Ovary (tissue), 9 donors: Measurements from ENCODE around the gene VMP1. TPM values are rescaled to one million over a fixed set of nuclear protein-coding genes. Genes with fewer than 3 reads are reported as not detected.

ENCODE experiments used
- DNase-seq, 5 donors: peaks; one replicate each; pipeline ENCODE4 v3.0.0-alpha.2; 2019 to 2020
- H3K27ac ChIP-seq, 2 donors: fragments of 200-600 bp; one replicate each; pipeline versions ENCODE4 v1.5.1 to v1.8.0; 2019 to 2022
- H3K27me3 ChIP-seq: fragments of 200-600 bp; one replicate; pipeline ENCODE4 v1.8.0; 2022
- H3K36me3 ChIP-seq: fragments of 200-600 bp; sonication (generic); one replicate; pipeline ENCODE4 v1.5.1; 2019
- H3K4me1 ChIP-seq: one replicate; pipeline ENCODE4 v1.8.1; 2013; ENCODE audit warnings: mild to moderate bottlenecking, moderate library complexity; ENCODE audit not compliant: insufficient read depth
- H3K4me3 ChIP-seq: fragments of 200-600 bp; sonication (generic); one replicate; pipeline ENCODE4 v1.5.1; 2017
- H3K9me3 ChIP-seq, 2 donors: fragments of 200-600 bp in 1 of 2; sonication (generic) in 1 of 2; one replicate each; pipeline versions ENCODE4 v1.5.1 to v1.8.1; 2013 to 2019; ENCODE audit warnings: mild to moderate bottlenecking in 1 of 2, moderate library complexity in 1 of 2
- CTCF ChIP-seq, 3 donors: fragments of 450-650 bp in 2 of 3; fragments of 200-600 bp in 1 of 3; IDR thresholded peaks; one replicate each; pipeline versions ENCODE4 v1.5.1 to v1.8.0; 2016 to 2022; ENCODE audit warnings: antibody characterized with exemption in 3 of 3, mild to moderate bottlenecking in 1 of 3
- EP300 ChIP-seq: sonication (generic); formaldehyde crosslinking; IDR thresholded peaks from one replicate; pipeline ENCODE4 v1.6.1; 2017; ENCODE audit warnings: antibody characterized with exemption
- POLR2A ChIP-seq: fragments of 450-650 bp; IDR thresholded peaks from one replicate; pipeline ENCODE4 v1.6.1; 2017; ENCODE audit warnings: antibody characterized with exemption, mild to moderate bottlenecking, moderate library complexity
- WGBS, 3 donors: extraction: QIAGEN DNeasy Blood & Tissue Kit in 1 of 3; methylation state at CpG; one replicate each; pipeline versions ENCODE4 v1.1.5 to v1.1.7; 2013 to 2017; 5-methylcytosine and 5-hydroxymethylcytosine counted together
- intact Hi-C, 4 donors: fragments of 100-400 bp; cut with DNase I; formaldehyde crosslinking; loops; one replicate each; pipeline versions ENCODE4 v1.11.0 to v1.15.1; 2022 to 2023
- polyA plus RNA-seq, 2 donors: library from polyadenylated mRNA; stranded (reverse); fragments of 200-250 nt in 1 of 2; fragments of 350-450 nt in 1 of 2; fragmentation: Illumina TruSeq in 1 of 2; extraction: RNeasy Lipid Tissue Mini Kit (QIAGEN cat#74804) in 1 of 2; gene quantifications; one replicate each; pipeline ENCODE4 v1.2.3, GENCODE V29; 2013 to 2014
- total RNA-seq, 7 donors: library from RNA; depleted of rRNA in 2 of 7; stranded (reverse); fragments of >200 nt in 2 of 7; fragmentation: NEBNext Ultra II Directional in 3 of 7; extraction: Animal tissue kit (Norgen Biotek cat#: 25700) in 3 of 7; gene quantifications; one replicate each; pipeline versions ENCODE4 v1.1.0 to v1.2.4, GENCODE V29; 2016 to 2023
- donor health status: DM: no; HTN: no; CAD: no; lungs with moderate emphysema.
- donor health status: DM: no; HTN: no; CAD: no.
- donor health status: Bipolar disorder and iron deficiency.
- donor health status: DM: yes; HTN: yes; CAD: no.
- donor health status: DM: no; HTN: no; CAD: no.
- donor health status: DM: yes; HTN: yes; CAD: no.

Gene VMP1
- total and polyA plus RNA-seq, 9 donors, result 63.5 to 667 (median 154) TPM

GRCh38 chr17:59775786-59776350 lies 68.4 kb downstream of the VMP1 start:
- H3K27me3 ChIP-seq, result no peaks in the 10 kb centered on the region
- intact Hi-C loops, result no loop called here
- H3K9me3 ChIP-seq, result no peaks in the 10 kb centered on the region
- no peaks in the 10 kb centered on the region for H3K36me3 ChIP-seq
- H3K4me3 ChIP-seq, result no peak overlapping the region
- TF ChIP-seq POLR2A (no peak), CTCF (IDR thresholded peaks at IDR 0.05) (no peak), EP300 (no peak)
- H3K27ac ChIP-seq, result no peak overlapping the region
- 96 to 99% (median 97%) methylated on average over 2 of the region's 2 CpGs for WGBS, 3 donors
- DNase-seq, result no peak
- H3K4me1 ChIP-seq, result no peaks in the 10 kb centered on the region

- H3K27ac ChIP-seq, result no peak overlapping the region
- H3K9me3 ChIP-seq, result no peaks in the 10 kb centered on the region
- H3K36me3 ChIP-seq, result no peaks in the 10 kb centered on the region
- TF ChIP-seq EP300 (no peak), POLR2A (no peak), CTCF (IDR thresholded peaks at IDR 0.05) (no peak)
- DNase-seq, result no peak
- no peaks in the 10 kb centered on the region for H3K27me3 ChIP-seq
- no peaks in the 10 kb centered on the region for H3K4me1 ChIP-seq
- WGBS, 3 donors, result 96 to 100% (median 97%) methylated on average over 1 of the region's 1 CpG
- no peak overlapping the region for H3K4me3 ChIP-seq
- intact Hi-C loops, result no loop called here
Measured at GRCh38 chr17:59776577-59776976, 69.1 kb downstream of the VMP1 start.

GRCh38 chr17:59777033-59777432 lies 69.6 kb downstream of the VMP1 start:
- 65 to 97% (median 96%) methylated on average over 3 of the region's 3 CpGs for WGBS, 3 donors
- H3K36me3 ChIP-seq, result no peaks in the 10 kb centered on the region
- no peak overlapping the region for H3K27ac ChIP-seq

GRCh38 chr17:59778996-59779395 lies 71.5 kb downstream of the VMP1 start:
- no peak for TF ChIP-seq EP300
- no peak for TF ChIP-seq POLR2A
- no peak for TF ChIP-seq CTCF (IDR thresholded peaks at IDR 0.05)
- 90 to 91% (median 91%) methylated on average over 4 of the region's 4 CpGs for WGBS, 3 donors
- H3K27me3 ChIP-seq, result no peaks in the 10 kb centered on the region
- H3K4me3 ChIP-seq, result no peak overlapping the region
- no peak for DNase-seq
- no peaks in the 10 kb centered on the region for H3K9me3 ChIP-seq
- peaks cover 3% of the 10 kb centered on the region for H3K4me1 ChIP-seq
- intact Hi-C loops, result no loop called here
- no peaks in the 10 kb centered on the region for H3K36me3 ChIP-seq
- no peak overlapping the region for H3K27ac ChIP-seq

More at GRCh38 chr17:59777033-59777432, 69.6 kb downstream of the VMP1 start:
- Histone ChIP-seq H3K27me3 (no peaks in the 10 kb centered on the region), H3K4me1 (no peaks in the 10 kb centered on the region), H3K4me3 (no peak overlapping the region), H3K9me3 (no peaks in the 10 kb centered on the region)
- TF ChIP-seq CTCF (IDR thresholded peaks at IDR 0.05) (no peak), EP300 (no peak), POLR2A (no peak)
- DNase-seq, result no peak
- intact Hi-C loops, result no loop called here
